GM12891 (cell line): ENCODE measurements around the gene AGBL3.

Source experiments
- POLR2A ChIP-seq: IDR thresholded peaks from 2 replicates; pipeline ENCODE4 v1.6.1; 2011; ENCODE audit warnings: low read depth, low read length, control low read depth
- POLR2AphosphoS5 ChIP-seq: IDR thresholded peaks from 2 replicates; pipeline ENCODE4 v1.6.1; 2011; ENCODE audit warnings: low read depth, low read length, control low read depth
- SPI1 ChIP-seq: IDR thresholded peaks from 2 replicates; pipeline ENCODE4 v1.6.1; 2011; ENCODE audit warnings: low read depth, low read length, control low read depth
- TAF1 ChIP-seq: IDR thresholded peaks from 2 replicates; pipeline ENCODE4 v1.6.1; 2011; ENCODE audit warnings: low read depth, low read length, control low read depth

DNA sequence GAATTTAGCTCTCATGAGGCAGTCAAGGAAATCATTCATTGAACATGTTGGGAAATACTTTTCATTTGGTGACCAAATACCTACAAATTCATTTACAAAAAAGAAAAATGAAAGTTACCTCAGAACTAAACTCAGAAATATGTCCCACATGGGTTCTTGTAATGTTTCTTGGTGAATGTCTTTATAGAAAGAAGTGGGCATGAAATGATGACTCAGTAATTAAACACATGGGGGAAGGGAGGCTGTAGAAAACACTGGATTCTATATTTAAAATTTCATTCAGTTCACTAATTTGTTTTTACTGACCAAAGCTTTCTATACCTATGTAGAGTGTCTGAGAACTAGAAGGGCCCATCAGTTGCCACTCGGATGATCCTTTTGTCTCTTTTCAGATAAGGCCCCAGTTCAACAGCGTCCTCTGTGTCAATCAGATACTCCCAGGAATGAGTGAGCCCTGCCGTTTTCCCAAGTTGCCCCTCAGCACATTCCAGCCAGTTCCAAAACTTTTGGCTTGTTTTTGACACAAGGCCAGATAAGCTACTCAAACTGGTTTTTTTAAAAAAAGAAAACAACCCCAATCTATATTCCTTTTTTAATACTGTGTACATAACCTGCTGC, 49.3 kb upstream of the AGBL3 start:
- no peak for TF ChIP-seq POLR2A
- no peak for TF ChIP-seq TAF1
- no peak for TF ChIP-seq POLR2AphosphoS5
- TF ChIP-seq SPI1 = no peak
